GM12891 (cell line): ENCODE data around the gene SPINK8.

Source experiments
- DNase-seq: peaks from one replicate; pipeline ENCODE4 v3.0.0; 2011; ENCODE audit warnings: low spot score; ENCODE audit not compliant: insufficient read length
- FAIRE-seq: peaks from 2 replicates; lab custom pipeline; 2011; peaks lifted over from hg19 to GRCh38; lab: Jason Lieb, UNC
- PAX5 ChIP-seq: IDR thresholded peaks from 2 replicates; pipeline ENCODE4 v1.6.1; 2011; ENCODE audit warnings: low read length, moderate library complexity, mild to moderate bottlenecking; ENCODE audit not compliant: insufficient read depth, severe bottlenecking
- POLR2A ChIP-seq: IDR thresholded peaks from 2 replicates; pipeline ENCODE4 v1.6.1; 2011; ENCODE audit warnings: low read depth, low read length, control low read depth
- POLR2AphosphoS5 ChIP-seq: IDR thresholded peaks from 2 replicates; pipeline ENCODE4 v1.6.1; 2011; ENCODE audit warnings: low read depth, low read length, control low read depth
- POU2F2 ChIP-seq: IDR thresholded peaks from 2 replicates; pipeline ENCODE4 v1.6.1; 2011; ENCODE audit warnings: low read depth, mild to moderate bottlenecking, control low read depth, low read length, moderate library complexity
- SPI1 ChIP-seq: IDR thresholded peaks from 2 replicates; pipeline ENCODE4 v1.6.1; 2011; ENCODE audit warnings: low read depth, low read length, control low read depth
- TAF1 ChIP-seq: IDR thresholded peaks from 2 replicates; pipeline ENCODE4 v1.6.1; 2011; ENCODE audit warnings: low read depth, low read length, control low read depth

SPINK8 gene

DNA sequence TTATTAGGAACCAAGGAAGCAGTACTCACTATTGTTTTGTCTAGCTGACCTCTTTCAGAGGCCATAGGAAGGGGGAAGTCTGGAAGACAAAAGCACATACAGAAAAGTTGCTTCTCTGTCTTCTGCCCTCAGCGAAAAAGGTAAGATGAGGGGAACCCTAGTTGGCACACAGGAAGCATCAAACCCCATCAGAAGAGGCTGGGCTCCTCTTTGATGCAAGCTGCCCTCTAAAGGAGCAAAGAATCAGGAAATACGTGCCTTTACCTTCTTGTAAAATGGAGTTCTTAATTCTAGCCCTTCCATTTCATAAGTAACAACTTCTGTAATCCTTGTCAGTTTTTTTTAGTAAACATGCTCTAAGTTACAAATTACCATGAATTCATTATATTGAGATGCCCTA lies 12.5 kb downstream of the SPINK8 start:
- TF ChIP-seq SPI1, result no peak
- DNase-seq (no peak), FAIRE-seq (no peak)

DNA sequence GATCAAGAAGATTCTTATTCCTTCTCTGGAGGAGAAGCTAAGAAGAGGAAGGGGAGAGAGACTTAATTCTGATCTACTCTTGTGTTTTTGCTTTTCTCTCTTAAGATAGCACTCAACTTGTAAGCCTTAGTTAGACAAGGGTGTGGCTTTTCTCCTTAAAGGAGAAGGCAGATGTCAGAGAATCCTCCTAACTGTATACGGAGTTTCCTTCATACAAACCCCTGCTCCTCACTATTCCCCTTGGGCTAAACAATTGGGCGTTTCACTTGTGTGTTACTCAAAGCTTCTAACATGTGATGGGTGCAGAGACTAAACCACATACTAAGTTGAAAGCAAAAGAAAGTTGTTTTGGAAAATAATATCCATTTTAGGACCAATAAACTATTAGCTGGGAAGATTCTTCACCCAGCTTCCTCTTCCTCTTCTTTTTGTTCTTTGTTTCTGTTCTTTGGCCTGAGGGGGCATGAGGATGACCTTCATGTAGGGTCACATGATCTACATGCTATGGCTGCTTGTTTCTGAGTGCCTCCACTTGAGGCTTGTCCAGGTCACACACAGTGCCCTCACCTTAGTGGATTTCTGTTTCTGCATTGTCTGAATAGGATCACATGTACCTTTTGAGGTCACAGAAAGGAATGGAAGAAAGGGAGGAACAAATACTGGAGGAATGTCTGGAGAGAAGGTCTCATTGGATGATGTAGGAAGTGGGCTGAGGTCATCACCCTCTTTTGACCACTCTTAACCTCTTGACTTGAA lies 14.6 kb downstream of the SPINK8 start:
- no peak for DNase-seq
- TF ChIP-seq POLR2A (no peak), POU2F2 (no peak), PAX5 (no peak), TAF1 (no peak), POLR2AphosphoS5 (no peak), SPI1 (no peak)
- no peak for FAIRE-seq

DNA sequence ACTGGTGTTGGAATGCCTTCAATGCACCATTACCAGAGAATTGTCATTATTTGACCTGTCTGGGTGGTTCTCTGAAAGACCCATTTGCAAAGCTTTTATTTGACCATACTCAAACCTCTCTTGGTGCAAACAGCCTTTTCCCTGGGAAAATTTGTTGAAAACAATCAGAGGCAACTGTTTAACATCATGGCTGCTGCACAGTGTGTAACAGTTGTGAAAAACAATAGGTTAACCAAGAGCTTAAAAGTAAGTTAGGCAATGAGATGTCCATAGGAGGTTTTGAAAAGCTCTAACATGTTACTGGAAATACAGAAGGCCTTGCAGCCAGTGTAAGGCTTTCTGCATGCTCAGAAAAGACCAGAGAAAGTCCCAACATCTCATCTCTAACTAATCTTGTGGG lies 18.9 kb downstream of the SPINK8 start:
- TF ChIP-seq POLR2AphosphoS5, result no peak
- no peak for TF ChIP-seq POLR2A
- no peak for TF ChIP-seq POU2F2
- no peak for TF ChIP-seq SPI1
- TF ChIP-seq PAX5, result no peak
- TF ChIP-seq TAF1, result no peak
- no peak for FAIRE-seq
- DNase-seq, result no peak

DNA sequence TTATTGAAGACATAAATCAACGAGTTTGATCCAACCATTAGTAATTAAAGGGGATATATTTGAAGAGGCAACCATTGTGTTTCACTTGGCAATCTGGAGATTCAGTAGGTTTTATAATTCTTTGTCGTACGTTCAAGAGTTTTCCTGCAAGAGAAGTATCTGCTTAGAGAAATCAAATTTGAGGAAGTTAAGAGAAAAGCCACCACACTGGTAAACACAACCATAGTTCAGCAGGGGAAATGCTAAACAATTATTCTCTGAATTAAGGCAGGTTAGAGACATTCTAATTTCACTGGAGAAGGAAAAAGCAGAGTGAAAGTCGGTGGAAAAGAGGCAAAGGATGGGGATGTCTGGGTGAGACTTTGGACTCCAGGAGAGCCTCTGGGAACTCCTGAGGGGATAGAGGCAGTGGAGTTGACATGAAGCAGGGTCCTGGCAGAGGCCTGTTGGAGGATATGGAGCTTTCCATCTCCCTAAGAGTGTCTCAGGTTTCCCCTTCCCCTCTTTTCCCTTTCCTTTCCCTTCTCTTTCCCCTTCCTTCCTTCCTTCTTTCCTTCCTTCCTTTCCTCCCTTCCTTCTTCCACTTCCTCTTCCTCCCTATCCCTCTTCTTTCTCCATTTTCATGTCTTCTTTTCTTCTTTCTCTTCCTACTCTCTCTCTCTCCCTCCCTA lies 26.5 kb downstream of the SPINK8 start:
- TF ChIP-seq TAF1 (no peak), POU2F2 (no peak), POLR2A (no peak), POLR2AphosphoS5 (no peak), PAX5 (no peak), SPI1 (no peak)
- no peak for FAIRE-seq
- DNase-seq, result no peak

DNA sequence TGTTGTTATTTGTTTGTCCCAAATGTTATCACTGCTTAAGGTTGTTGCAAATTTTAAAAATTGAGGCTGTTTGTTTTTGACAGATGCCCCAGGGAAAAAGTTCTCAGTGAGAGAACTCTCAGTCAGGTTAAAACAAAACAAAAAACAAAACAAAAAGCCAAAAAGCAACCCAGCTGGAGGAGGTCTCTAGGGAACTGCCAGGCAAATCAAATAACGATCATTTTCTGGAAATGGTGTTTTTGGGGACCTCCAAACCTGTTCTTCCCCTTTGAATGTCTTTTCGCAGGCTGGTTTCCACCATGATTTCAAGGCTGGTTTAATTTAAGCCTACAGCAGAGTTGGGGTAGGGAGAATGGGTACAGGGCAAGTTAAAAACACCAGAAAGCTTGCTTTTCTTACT lies 27.2 kb downstream of the SPINK8 start:
- TF ChIP-seq POU2F2, result no peak
- TF ChIP-seq SPI1, result no peak
- TF ChIP-seq POLR2AphosphoS5, result no peak
- no peak for TF ChIP-seq POLR2A
- no peak for TF ChIP-seq PAX5
- TF ChIP-seq TAF1, result no peak
- no peak for FAIRE-seq
- no peak for DNase-seq

DNA sequence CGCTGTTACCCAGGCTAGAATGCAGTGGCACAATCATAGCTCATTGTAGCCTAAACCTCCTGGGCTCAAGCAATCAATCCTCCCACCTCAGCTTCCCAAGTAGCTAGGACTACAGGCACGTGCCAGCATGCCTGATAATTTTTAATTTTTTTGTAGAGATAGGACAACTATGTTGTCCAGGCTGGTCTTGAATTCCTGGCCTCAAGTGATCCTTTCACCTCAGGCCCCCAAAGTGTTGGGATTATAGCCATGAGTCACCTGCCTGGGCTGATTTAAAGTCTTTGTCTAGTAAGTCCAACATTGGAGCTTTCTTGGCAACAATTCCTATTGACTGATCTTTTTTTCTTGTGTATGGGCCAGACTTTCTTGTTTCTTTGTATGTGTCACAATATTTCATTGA lies 28.1 kb downstream of the SPINK8 start:
- FAIRE-seq (no peak), DNase-seq (no peak)
- no peak for TF ChIP-seq PAX5

DNA sequence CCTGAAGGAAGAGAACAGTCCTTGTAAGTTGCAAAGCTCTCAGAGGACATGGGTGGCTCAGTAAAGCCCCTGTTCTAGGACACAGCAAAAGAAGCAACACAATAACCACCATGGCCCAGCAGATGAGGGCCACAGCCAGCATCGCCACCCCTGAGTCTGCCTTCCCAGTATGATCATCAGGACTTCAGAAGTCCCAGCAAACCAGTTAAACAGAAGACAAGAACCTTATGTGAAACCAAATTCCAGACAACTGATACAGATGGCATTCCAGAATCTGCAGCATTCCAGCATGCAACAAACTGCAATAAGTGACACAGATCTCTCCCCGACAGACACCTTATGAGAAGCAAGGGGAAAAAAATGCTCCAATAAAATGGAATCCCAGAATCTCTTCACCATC lies 30.4 kb downstream of the SPINK8 start:
- TF ChIP-seq POLR2AphosphoS5, result no peak
- TF ChIP-seq TAF1, result no peak
- TF ChIP-seq POU2F2, result no peak
- TF ChIP-seq POLR2A, result no peak
- TF ChIP-seq SPI1, result no peak
- TF ChIP-seq PAX5, result no peak
- FAIRE-seq (no peak), DNase-seq (no peak)

DNA sequence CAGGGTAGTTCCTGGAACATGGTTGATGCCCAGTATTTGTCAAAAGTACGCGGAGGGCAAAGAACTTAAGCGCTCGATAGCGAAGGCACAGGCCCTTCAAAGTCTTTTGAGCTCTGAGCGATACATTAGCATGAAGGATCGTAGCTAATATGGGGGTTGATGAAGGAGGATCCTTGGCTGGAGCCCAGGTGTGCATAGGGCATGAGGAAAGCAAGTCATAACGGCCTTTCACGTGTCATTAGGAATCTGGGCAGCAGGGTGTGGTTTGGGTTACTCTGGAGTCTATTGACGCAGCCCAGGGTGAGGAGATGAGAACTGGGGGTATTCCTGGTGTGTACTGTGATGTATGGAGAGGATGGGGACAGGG lies 31.7 kb downstream of the SPINK8 start:
- DNase-seq (peak; percentile 22), FAIRE-seq (no peak)
- no peak for TF ChIP-seq TAF1
- no peak for TF ChIP-seq SPI1
- TF ChIP-seq POLR2AphosphoS5, result no peak
- TF ChIP-seq POLR2A, result no peak
- no peak for TF ChIP-seq POU2F2
- TF ChIP-seq PAX5, result no peak

DNA sequence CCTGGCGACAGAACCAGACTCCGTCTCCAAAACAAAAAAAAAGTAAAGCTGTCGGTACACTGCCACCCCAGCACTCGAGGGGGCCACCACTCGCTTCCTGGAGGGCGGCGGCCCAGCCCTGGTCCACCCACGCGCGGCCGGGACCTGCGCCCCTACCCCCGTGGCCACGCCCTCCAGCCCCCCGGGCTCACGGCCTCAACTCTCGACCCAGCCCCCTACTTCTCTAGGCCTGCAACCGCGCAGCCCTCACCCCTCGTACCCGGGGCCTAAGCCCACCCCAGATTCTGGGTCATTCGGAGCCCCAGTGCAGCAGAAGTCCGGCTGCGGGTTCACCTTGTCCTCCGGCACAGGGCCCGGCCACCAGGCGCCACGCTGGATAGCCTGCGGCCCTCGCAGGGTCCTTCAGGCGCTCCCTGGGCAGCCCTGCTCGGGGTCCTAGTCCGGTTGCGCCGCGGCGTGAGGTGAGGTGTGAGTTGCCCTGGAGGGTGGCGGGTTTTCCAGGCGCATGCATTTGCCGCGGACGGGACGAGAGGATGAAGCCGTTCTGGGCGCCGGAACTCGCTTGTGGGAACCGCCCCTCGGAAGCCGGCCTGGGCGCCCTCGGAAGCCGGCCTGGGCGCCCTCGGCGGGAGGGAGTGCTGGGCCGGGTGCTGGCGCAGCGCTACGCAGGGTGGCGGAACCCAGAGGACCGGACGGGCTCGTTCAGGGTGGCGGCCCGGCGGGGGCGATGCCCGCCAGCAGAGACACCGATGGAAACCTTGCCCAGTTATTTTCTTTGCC lies 32.3 kb downstream of the SPINK8 start, which contains the start of gene NME6:
NME6 (minus strand) TSS at position 348 of the 780 bp plus-strand sequence.
- FAIRE-seq, result peak; percentile 87

More for the DNA sequence above, 32.3 kb downstream of the SPINK8 start, which contains the start of gene NME6:
- peak; percentile 84 for DNase-seq
- TF ChIP-seq POU2F2 (peak; percentile 69; the same call in 1 of the 2 replicates), SPI1 (no peak), PAX5 (no peak), TAF1 (peak; percentile 21; the same call in 1 of the 2 replicates), POLR2AphosphoS5 (peak; percentile 67; the same call in 1 of the 2 replicates)
